Ecto neural progenitor cell (in vitro differentiated cells): Measurements from ENCODE around the gene MTG1.
"Not testable (repeated sequence)": the region's sequence is repeated elsewhere in the genome, so short reads cannot be mapped to it uniquely, and the experiment has no call there.

Source experiments
- DNase-seq: peaks from one replicate; pipeline ENCODE4 v3.0.0-alpha.2; 2018; ENCODE audit warnings: low spot score

Gene MTG1

DNA sequence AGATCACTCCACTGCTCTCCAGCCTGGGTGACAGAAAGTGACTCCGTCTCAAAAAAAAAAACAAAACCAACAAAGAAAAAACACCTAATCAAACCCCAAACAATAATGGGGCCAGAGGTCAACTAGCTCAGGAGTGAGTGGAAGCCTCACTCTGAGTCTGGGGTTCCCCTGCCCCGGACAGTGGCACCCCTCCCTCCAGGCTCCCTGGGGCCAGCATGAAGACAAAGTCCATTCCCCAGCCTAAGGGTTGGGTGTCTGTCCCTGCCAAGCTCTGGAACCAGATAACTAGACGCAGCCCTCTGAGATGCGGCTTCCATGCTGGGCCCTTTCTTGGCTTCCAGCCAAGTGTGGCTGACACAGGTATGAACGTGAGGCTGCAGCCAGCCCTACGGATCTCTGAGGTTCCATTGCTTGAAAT, 34.4 kb upstream of the MTG1 start:
- DNase-seq: no peak

DNA sequence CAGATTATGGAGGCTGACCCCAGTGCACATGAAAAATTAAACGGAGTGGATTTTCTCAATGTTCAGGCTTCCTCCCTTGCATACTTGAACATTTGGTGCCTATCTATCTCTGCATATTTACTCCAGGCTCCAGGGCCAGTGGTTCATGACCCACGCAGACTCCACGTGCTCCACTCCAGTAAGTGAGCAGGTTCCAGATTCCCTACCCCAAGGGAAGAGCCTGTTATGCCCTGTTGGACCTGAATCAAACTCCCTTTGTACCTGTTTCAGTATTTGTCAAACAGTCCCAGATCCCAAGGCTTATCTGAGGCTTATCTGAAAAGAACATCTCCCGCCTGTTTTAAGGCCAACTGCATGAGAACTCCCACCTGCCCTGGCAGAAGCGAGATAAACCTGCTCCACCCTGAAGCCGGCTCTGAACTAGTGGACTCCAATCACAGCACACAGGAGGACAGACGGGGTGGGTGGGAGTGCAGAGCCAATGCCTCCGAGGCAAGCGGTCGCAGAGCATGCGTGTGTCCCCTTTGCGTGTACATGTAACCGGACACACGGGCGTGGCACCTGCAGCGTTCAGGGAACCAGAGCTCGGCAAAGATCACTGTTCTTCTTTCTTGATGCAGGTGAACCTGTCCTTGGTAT, 33.9 kb upstream of the MTG1 start:
- DNase-seq: no peak

DNA sequence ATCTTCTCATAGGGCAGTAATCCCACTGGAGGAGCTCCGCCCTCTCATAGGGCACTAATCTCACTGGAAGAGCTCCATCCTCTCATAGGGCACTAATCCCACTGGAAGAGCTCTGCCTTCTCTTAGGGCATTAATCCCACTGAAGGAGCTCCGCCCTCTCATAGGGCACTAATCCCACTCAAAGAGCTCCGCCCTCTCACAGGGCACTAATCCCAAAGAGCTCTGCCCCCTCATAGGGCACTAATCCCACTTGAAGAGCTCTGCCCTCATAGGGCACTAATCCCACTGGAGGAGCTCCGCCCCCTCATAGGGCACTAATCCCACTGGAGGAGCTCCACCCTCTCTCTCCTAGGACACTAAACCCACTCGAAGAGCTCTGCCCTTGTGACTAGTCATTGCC, 32.7 kb upstream of the MTG1 start:
- DNase-seq: no peak

DNA sequence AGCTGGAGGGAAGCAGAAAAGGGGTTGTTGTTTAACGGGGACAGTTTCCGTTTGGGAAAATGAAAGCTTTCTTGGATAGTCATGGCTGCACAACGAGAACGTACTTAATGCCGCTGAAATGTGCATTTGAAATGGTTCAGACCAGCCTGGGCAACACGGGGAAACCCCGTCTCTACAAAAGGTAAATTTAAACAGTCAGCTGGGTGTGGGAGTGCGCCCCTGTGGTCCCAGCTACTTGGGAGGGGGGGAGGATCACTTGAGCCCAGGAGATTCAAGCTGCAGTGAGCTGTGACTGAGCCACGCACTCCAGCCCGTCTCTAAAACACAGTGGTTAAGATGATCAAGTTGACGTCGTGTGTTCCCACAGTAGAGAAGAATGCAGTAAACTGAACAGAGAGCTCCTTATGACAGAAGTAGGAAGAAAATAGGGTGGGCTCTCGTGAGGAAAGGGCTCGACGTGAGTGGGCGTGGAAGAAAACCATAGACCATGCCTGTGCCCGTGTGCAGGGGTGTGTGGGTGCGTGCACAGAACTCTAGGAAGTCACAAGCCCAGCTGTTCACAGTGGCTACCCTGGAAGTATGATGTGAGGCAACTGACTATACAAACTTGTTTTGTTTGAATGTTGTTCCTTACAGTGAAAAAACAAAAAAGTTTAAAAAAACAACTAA, 32.0 kb upstream of the MTG1 start:
- no peak for DNase-seq

DNA sequence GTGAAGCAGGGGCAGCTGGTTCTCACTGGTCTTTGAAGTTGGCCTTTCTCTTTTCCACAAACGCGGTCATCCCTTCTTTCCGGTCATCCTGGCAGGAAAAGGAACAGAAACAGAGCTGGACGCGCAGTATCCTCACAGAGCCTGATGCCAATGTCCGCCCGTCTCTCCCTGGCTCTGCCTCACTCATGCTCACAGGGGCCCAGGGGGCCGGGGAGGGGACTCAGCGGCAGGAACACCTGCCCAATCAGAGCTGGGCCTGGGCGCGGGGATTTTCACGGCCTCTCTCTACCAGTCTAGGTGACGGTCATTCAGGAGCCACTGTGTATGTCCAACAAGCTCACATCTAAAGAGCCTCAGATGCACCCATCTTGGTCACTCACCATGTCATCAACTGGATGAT, 31.1 kb upstream of the MTG1 start:
- DNase-seq: no peak

DNA sequence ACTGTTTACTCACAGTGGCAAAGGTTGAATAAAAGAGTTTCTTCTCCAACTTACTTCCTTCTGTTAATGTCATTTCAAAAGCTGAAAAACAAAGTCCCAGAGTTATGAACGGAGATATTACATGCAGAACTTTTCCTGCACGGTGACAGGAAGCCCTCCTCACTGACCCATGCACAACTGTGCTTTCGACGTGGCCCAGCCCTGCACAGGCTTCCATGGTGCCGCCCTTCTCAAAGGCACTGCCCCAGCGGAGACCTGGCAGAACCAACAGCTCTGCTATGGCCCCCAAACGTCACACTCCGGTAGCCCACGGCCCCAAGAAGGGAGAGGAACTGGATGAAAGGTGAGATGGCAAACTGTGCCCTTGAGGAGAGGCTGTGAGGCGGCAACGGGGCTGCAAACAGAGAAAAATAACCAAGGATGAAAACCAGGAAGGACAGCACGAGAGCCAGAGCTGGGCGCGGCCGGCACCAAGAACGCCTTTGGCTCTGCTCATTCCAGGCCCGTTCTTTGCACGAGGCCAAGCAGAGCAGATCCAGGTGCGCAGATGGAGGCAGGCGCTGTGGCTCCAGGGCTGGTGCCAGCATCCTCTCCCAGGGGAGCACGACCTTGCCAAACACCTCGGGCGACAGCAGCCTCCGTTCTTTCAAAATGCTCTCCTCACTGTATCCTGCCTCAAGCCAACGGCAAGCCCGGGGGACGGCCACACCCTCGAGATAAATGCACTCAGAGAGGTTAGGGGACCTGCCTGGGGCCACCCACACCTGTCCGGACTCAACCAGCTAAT, 29.1 kb upstream of the MTG1 start:
- DNase-seq: no peak

DNA sequence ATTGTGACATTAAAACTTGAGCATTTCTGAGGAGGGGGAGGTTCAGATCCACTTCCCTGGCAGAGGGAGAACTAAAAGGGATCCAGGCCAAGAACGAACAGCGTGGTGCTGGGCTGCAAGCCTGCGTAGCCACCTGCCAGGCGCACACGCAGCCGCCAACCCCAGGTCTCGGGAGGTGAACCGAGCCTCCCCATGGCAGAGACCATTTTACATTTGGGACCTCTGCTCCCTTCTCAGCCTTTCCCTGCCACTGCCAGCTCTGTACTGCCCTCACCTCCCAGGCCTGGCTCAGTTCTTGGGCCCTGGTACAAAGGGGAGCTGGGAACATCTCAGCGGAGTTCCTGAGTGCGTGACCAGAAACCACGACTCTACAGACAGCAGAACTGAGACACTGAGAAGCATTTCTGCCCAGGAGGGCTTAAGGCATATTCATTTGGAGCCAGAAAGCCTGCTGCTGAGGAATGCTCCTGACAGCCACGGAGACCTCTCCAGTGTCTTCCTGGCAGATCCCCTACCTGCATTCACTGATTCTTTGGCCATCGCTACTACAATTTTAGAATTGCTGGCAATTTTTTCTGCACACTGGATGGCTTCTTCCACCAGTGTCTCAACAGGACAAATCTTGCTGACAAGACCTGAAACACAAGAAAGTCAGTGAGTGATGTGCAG, 28.4 kb upstream of the MTG1 start:
- DNase-seq: no peak

DNA sequence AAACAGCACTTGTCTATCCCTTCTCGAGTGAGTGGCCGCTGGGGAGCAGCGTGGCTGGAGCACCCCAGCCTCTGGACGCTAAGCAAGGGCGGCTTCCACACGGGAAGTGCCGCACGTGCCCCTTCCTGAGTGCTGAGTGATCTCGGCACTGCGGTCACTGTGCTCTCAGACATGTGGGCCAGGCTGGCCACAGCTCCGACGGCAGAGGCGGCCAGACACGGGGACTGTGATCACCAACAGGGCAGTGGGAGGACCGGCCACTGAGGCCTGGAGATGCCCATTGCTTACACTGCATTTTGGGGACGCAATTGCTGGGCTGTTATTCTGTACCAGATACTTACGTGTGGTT, 27.9 kb upstream of the MTG1 start:
- no peak for DNase-seq

DNA sequence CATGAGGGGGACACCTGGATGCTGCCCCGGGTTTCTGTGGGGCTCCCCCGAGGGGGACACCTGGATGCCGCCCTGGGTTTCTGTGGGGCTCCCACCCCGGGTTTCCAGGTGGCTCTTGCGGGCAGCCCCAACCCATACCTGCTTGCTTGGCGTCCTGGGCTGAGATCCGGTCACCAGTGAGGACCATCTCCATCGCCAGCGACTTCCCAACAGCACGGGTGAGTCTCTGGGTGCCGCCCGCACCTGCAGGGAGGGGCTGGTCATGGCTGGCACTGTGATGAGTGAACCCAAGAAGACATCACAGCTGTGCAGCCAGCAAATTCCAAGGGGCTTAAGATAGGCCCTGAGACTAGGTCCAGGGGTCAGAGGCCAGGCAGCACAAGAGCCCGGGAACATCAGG, 27.2 kb upstream of the MTG1 start:
- no peak for DNase-seq

DNA sequence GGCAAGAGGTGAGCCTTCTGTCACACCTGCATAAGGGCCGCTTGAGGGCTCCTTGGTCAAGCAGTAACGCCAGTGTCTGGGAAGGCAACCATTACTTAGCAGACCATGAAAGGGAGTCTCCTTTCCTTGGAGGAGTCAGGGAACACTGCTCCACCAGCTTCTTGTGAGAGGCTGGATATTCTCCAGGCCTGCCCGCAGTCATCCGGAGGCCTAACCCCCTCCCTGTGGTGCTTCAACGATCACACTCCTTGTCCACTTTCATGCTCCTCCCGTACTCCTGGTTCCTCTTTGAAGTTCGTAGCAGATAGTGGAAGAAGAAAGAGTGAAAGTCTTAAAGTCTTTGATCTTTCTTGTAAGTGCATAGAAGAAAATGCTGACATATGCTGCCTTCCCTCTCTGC, 26.5 kb upstream of the MTG1 start:
- DNase-seq: not testable (repeated sequence)

DNA sequence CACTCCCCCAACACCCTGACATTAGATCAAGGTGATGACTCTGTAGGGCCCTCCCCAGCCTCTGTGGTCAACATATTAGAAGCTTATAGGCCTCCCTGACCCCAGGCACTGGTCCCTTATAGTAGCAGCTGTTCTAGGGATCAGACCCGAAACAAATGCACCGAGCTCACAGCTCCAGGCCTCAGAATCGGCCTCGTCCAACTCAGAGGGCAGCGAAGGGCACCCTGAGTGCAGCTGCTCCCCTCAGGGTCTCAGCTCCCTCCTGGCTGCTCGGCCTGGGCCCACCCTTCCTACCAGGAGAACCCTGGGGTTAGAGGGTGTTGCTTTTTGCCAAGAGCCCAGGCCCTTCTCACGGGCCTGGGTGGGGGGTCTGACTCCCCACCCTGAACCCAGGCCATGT, 25.8 kb upstream of the MTG1 start:
- DNase-seq: no peak

DNA sequence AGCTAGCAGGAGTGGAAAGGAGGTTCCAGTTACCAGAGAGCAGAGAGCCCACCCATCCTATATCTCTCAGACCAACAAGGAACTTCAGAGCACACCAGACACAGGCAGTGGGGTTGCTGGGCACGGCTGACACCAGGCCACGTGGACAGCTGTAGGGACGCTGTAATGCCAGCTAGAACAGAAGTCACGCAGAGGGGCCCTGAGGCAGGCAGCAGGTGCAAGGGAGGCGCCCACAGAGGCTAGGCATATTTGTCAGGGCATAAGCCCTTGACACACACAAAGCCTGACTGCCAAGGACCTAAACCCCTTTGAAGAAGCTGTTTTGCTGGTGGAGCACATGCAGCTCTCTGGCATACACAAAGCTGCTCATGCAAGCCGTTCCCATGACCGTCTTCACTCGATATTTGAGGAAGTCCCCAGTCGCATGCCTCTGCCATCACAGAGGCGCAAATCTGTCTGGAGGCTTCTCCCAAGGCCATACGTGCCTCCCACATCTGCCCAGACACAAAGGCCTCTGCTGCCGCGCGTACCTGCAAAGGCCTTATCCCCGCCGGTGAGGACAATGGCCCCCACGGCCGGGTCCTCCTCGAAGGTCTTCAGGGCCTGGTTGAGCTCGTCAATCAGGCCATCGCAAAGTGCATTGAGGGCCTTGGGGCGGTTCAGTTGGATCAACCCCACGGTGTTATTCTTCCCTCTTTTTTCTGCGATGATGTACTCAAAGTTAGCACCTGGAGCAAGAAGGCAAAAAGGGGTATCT, 23.7 kb upstream of the MTG1 start:
- no peak for DNase-seq

DNA sequence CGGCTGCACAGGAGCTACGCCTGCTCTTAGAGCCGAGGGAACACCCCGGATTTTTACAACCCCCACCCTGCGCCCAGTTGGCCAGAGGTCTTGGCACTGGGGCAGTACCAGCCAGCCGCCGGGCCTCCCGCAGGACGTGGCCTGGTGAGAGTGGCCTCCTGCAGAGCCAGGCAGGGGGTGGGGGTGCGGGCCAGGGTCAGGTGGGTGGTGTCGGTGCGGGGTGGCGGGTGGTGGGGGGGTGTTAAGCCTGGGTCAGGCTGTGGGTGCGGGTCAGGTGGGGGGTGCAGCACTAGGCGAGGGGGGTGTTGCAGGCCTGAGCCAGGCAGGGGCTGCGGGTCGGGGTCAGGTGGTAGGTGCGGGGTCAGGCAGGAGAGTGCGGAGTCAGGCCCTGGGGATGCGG, 21.4 kb upstream of the MTG1 start:
- DNase-seq: no peak

DNA sequence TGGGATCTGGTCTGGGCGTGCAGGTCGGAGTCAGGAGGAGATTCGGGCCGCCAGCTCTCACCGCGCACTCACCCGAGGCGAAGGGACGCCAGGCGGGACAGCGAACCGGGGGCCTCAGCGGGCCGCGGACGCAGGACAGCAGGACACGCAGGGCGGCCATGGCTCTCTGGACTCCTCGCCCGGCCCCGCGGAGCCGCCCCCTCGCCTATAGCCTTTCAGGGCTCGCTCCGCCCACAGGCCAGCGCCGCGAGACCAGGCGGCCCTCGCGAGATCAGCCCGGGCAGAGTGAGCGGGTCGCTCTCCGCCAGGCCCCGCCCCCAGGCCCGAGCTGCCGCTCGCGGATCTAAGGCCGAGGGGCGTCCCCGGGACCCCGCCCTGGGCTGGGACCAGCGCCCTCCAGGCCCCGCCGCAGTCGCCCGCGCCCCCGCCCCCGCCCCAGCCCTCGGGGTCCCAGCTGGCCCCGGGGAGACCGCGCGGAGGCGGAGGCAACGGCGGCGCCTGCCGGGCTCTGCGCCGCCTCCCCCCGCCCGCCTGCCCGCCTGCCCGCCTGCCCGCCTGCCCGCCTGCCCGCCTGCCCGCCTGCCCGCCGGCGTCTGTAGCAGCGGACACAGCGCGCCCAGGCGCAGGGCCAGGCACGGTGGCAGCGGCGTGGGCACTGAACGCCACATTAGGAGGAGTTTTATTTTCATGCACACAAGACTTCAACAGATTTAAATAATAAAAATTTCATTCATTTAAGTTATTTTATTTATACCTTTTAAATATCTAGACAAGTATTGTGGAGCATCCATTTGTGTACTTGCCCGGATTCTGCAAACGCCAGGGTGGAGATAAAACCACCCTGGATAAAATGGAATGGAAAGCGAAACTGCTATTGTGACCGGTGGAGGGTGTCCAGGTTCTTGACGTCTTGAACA, 20.5 kb upstream of the MTG1 start, which contains the start of gene ECHS1:
TSS of gene ECHS1 (minus strand) at position 181 of the 917 bp plus-strand sequence. CDS start at position 160, 21 bp downstream.
- DNase-seq: peak; percentile 96

DNA sequence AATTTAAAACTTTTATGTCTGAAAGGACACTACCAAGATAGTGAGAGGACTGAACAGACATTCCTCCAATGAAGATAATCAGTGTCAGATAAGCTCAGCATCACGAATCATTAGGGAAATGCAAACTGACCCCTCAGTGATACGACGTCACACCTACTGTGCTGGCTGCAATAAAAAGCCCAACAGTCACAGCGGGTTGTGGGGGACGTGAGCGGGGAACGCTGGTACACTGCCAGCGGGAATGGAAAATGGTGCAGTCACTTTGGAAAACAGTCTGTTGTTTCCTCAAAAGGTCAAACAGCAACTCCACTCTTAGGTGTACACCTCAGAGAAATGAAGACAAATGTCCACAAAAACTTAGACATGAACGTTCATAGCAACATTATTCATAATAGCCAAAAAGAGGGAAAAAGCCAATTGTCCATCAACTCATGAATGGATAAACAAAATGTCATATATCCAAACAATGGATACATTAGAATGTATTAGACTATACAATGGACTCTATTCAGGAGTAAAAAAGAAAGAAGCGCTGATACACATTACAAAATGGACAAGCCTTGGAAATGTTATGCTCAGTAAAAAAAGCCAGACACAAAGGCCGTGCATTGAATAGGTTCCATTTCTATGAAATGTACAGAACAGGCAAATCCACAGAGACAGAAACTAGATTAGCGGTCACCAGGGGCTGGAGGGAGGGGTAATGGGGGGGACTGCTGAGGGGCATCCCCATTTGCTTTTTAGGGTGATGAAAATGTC, 18.4 kb upstream of the MTG1 start:
- no peak for DNase-seq

DNA sequence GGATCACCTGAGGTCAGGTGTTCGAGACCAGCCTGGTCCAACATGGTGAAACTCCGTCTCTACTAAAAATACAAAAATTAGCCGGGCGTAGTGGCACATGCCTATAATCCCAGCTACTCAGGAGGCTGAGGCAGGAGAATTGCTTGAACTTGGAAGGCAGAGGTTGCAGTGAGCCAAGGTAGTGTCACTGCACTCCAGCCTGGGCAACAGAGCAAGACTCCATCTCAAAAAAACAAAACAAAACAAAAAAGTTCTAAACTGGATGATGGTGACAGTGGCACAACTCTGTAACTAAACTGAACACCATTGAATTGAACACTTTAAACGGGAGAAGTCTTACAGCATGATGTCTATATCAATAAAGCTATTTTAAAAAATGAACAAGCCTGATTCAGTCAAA, 17.8 kb upstream of the MTG1 start:
- not testable (repeated sequence) for DNase-seq

DNA sequence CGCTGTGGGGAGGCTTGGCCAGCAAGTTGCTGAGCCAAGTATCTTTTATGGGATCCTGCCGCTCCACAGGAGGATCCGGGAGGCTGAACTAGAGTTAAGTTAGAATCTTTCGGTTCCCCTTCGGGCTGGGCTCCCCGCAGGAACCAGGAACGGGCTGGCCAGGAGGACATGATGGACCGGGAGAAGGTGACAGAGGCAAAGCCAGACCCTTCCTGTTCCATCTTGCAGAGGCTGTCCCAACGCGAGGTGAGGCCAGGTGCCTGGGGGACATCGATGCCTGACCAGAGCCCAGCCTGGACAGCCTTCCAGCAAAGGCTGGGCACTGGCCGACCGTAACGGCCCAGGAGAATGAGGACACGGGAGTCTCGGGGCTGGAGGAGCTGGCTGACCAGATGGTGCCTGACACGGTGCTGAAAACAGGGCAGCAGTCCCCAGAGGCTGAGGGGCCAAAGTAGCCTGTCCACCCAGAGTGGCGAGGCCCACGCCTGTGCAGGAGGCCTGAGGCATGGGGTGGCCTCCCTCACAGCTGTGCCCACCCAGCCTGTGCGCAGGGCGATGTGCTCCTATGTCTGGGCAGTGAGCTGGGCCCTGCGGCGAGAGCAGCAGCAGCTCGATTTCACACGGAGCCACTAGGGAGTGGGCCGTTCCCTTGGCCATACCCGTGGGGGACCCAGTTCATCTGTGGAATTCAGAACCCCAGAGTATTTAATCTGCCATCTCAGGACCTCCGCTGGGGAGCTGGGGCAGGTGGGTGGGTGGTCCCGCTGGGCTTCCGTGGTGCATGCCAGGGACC, 16.7 kb upstream of the MTG1 start:
- DNase-seq: no peak

DNA sequence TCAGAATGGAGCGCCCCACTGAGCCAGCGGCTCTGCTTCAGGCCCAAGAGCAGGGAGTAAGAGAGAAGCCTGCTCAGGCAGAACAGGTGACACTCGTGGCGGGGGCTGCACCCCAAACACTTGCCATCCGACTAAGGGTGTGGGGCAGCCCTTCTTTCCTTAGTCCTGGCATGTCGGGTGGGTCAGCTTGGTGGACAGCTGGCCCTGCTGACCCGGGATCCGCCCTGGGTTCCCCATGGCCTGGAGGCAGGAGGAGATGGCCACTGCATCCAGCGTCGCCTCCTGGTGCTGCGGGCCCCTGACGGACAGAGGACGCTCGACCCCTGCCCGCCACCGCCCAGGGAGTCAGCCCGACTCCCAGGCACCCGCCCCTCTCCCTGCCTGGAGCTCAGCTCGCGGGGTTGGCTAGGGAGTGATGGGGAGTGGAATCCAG, 16.1 kb upstream of the MTG1 start:
- no peak for DNase-seq
